Measurements from ENCODE around the gene ROCK1.

- no peak for TF ChIP-seq CTCF (IDR thresholded peaks at IDR 0.05; ENCODE audit: low read depth, low read length)
- TF ChIP-seq POLR2A (IDR thresholded peaks at IDR 0.05; ENCODE audit: extremely low read depth, insufficient read length), result no peak
Measured at GRCh38 chr18:21100146-21100545, 11.5 kb downstream of the ROCK1 start.
